Measurements from ENCODE around the gene TCF3.

The TCF3 gene

GRCh38 chr19:1598777-1599459 is 53.5 kb downstream of the TCF3 start:
- Histone ChIP-seq H2AFZ (ENCODE audit: low read depth) (no peak overlapping the region), H3K79me2 (ENCODE audit: insufficient read depth, low read depth) (peaks cover 29% of the 10 kb centered on the region), H3K4me2 (no peak overlapping the region), H3K27ac (no peak overlapping the region), H3K9ac (no peak overlapping the region), H3K36me3 (ENCODE audit: insufficient read depth) (no peaks in the 10 kb centered on the region; the same call in 1 of the 2 replicates), H3K27me3 (ENCODE audit: insufficient read depth, low read depth) (no peaks in the 10 kb centered on the region), H4K20me1 (ENCODE audit: insufficient read depth) (no peaks in the 10 kb centered on the region), H3K4me3 (IDR thresholded peaks at IDR 0.05; ENCODE audit: insufficient read depth, low read depth, low read length) (no peak overlapping the region), H3K4me1 (ENCODE audit: low read depth, poor library complexity, severe bottlenecking) (peaks cover 3% of the 10 kb centered on the region)
- TF ChIP-seq CTCF (conservative IDR thresholded peaks at IDR 0.05; ENCODE audit: low read depth, low read length), result no peak

DNA sequence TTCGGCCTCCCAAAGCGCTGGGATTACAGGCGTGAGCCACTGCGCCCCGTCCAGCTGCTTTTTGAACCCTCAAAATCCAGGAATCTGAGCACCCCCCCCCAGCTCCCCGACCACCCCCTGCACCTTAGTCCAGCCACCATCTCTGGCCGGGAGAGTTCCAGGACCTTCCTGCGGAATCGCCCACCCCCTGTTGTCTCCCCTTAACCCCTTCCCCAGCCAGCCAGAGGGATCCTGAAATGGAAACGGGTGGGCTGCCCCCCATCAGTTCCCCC is 59.0 kb downstream of the TCF3 start:
- TF ChIP-seq CTCF (conservative IDR thresholded peaks at IDR 0.05; ENCODE audit: low read depth, low read length), result no peak
- Histone ChIP-seq H3K9ac (no peak overlapping the region), H4K20me1 (ENCODE audit: insufficient read depth) (no peaks in the 10 kb centered on the region), H3K4me1 (ENCODE audit: low read depth, poor library complexity, severe bottlenecking) (peaks cover 20% of the 10 kb centered on the region), H3K4me3 (IDR thresholded peaks at IDR 0.05; ENCODE audit: insufficient read depth, low read depth, low read length) (no peak overlapping the region), H3K79me2 (ENCODE audit: insufficient read depth, low read depth) (peaks cover 37% of the 10 kb centered on the region), H3K4me2 (peak overlapping the region; percentile 82; the same call in 1 of the 2 replicates), H2AFZ (ENCODE audit: low read depth) (peak overlapping the region; percentile 78), H3K27me3 (ENCODE audit: insufficient read depth, low read depth) (no peaks in the 10 kb centered on the region), H3K27ac (no peak overlapping the region), H3K36me3 (ENCODE audit: insufficient read depth) (no peaks in the 10 kb centered on the region; the same call in 1 of the 2 replicates)

- no peak for TF ChIP-seq CTCF (conservative IDR thresholded peaks at IDR 0.05; ENCODE audit: low read depth, low read length)
- Histone ChIP-seq H4K20me1 (ENCODE audit: insufficient read depth) (no peaks in the 10 kb centered on the region), H3K9ac (peak within 1 kb of the TSS; percentile 100), H3K4me1 (ENCODE audit: low read depth, poor library complexity, severe bottlenecking) (peaks cover 20% of the 10 kb centered on the region), H3K36me3 (ENCODE audit: insufficient read depth) (no peaks in the 10 kb centered on the region), H3K4me2 (peak within 1 kb of the TSS; percentile 82), H3K27ac (peak within 1 kb of the TSS; percentile 99), H3K79me2 (ENCODE audit: insufficient read depth, low read depth) (peaks cover 42% of the 10 kb centered on the region), H2AFZ (ENCODE audit: low read depth) (peak within 1 kb of the TSS; percentile 78), H3K27me3 (ENCODE audit: insufficient read depth, low read depth) (no peaks in the 10 kb centered on the region), H3K4me3 (IDR thresholded peaks at IDR 0.05; ENCODE audit: insufficient read depth, low read depth, low read length) (peak within 1 kb of the TSS; percentile 56)
Observed at GRCh38 chr19:1592755-1593500, 59.5 kb downstream of the TCF3 start, which contains the start of gene MBD3. TSS of gene MBD3 (minus strand) at chr19:1592865. CDS start at chr19:1592631, 234 bp downstream.

- no peaks in the 10 kb centered on the region for H3K36me3 ChIP-seq (ENCODE audit: insufficient read depth)
Observed at GRCh38 chr19:1592024-1592754, 60.2 kb downstream of the TCF3 start.

More at GRCh38 chr19:1592024-1592754, 60.2 kb downstream of the TCF3 start:
- H3K27ac ChIP-seq, result peak overlapping the region; percentile 99
- peak overlapping the region; percentile 65 for H3K4me2 ChIP-seq
- no peak overlapping the region for H2AFZ ChIP-seq (ENCODE audit: low read depth)
- peaks cover 47% of the 10 kb centered on the region for H3K79me2 ChIP-seq (ENCODE audit: insufficient read depth, low read depth)
- TF ChIP-seq CTCF (conservative IDR thresholded peaks at IDR 0.05; ENCODE audit: low read depth, low read length), result no peak
- no peaks in the 10 kb centered on the region for H3K27me3 ChIP-seq (ENCODE audit: insufficient read depth, low read depth)
- no peaks in the 10 kb centered on the region for H4K20me1 ChIP-seq (ENCODE audit: insufficient read depth)
- peak overlapping the region; percentile 100 for H3K9ac ChIP-seq
- H3K4me3 ChIP-seq (IDR thresholded peaks at IDR 0.05; ENCODE audit: insufficient read depth, low read depth, low read length), result peak overlapping the region; percentile 56
- peaks cover 20% of the 10 kb centered on the region for H3K4me1 ChIP-seq (ENCODE audit: low read depth, poor library complexity, severe bottlenecking)
